Neural cell (in vitro differentiated cells): ENCODE results near the gene GALNT13. TPM values are rescaled to one million over a fixed set of nuclear protein-coding genes. Genes with fewer than 3 reads are reported as not detected.

Source experiments
- H2AFZ ChIP-seq: fragments of 200-600, 300-800 bp; sonication (generic), shearing (Covaris generic); 2 replicates; pipeline ENCODE4 v1.6.0; 2014; ENCODE audit warnings: low read depth, mild to moderate bottlenecking, antibody characterized with exemption, low read length, moderate library complexity
- H3F3A ChIP-seq: fragments of 200-600 bp; shearing (Covaris generic); 2 replicates; pipeline ENCODE4 v1.6.1; 2016; ENCODE audit warnings: mild to moderate bottlenecking, moderate library complexity, mixed read lengths, antibody characterized with exemption, low read length; ENCODE audit not compliant: insufficient read depth, poor library complexity, severe bottlenecking
- H3K27ac ChIP-seq: fragments of 200-600, 300-800 bp; sonication (generic), shearing (Covaris generic); 2 replicates; pipeline ENCODE4 v1.5.1; 2014; ENCODE audit warnings: mild to moderate bottlenecking, low read length, moderate library complexity
- H3K27me3 ChIP-seq: fragments of 300-800, 200-600 bp; sonication (generic), shearing (Covaris generic); 2 replicates; pipeline ENCODE4 v1.6.0; 2014; ENCODE audit warnings: mild to moderate bottlenecking, low read depth, low read length, moderate library complexity; ENCODE audit not compliant: insufficient read depth
- H3K36me3 ChIP-seq: fragments of 300-800, 200-600 bp; sonication (generic), shearing (Covaris generic); 2 replicates; pipeline ENCODE4 v1.5.1; 2014; ENCODE audit warnings: mild to moderate bottlenecking, antibody characterized with exemption, low read length, moderate library complexity; ENCODE audit not compliant: insufficient read depth
- H3K4me2 ChIP-seq: fragments of 300-800, 200-600 bp; sonication (generic), shearing (Covaris generic); 2 replicates; pipeline ENCODE4 v1.6.0; 2014; ENCODE audit warnings: mild to moderate bottlenecking, low read length
- H3K4me3 ChIP-seq: fragments of 300-800, 200-600 bp; sonication (generic), shearing (Covaris generic); 2 replicates; pipeline ENCODE4 v1.5.1; 2014; ENCODE audit warnings: mild to moderate bottlenecking, low read length, moderate library complexity
- H3K79me2 ChIP-seq: fragments of 200-600 bp; shearing (Covaris generic); replicated peaks from 2 replicates; pipeline ENCODE4 v1.6.0; 2014; ENCODE audit warnings: mild to moderate bottlenecking, low read length, moderate library complexity; ENCODE audit not compliant: insufficient read depth
- H3K9ac ChIP-seq: fragments of 300-800, 200-600 bp; sonication (generic), shearing (Covaris generic); 2 replicates; pipeline ENCODE4 v1.6.1; 2016; ENCODE audit warnings: mild to moderate bottlenecking, low read length, mixed read lengths
- H3K9me2 ChIP-seq: fragments of 200-600 bp; shearing (Covaris generic); 2 replicates; pipeline ENCODE4 v1.6.1; 2016; ENCODE audit warnings: mild to moderate bottlenecking, low read length, mixed read lengths; ENCODE audit not compliant: insufficient read depth
- H3K9me3 ChIP-seq: fragments of 200-600, 300-800 bp; sonication (generic), shearing (Covaris generic); 2 replicates; pipeline ENCODE4 v1.6.1; 2016; ENCODE audit warnings: mild to moderate bottlenecking, mixed run types, low read length, moderate library complexity, mixed read lengths
- H4K20me1 ChIP-seq: fragments of 200-600 bp; shearing (Covaris generic); 2 replicates; pipeline ENCODE4 v1.6.1; 2016; ENCODE audit warnings: mild to moderate bottlenecking, mixed run types; ENCODE audit not compliant: insufficient read depth
- CTCF ChIP-seq: fragments of 450-650 bp; IDR thresholded peaks from 2 replicates; pipeline ENCODE4 v1.5.1; 2014; ENCODE audit warnings: antibody characterized with exemption, mild to moderate bottlenecking, moderate library complexity; ENCODE audit not compliant: poor library complexity, severe bottlenecking
- EP300 ChIP-seq: fragments of 450-650 bp; conservative IDR thresholded peaks from 2 replicates; pipeline ENCODE4 v1.6.1; 2014; ENCODE audit warnings: antibody characterized with exemption, mild to moderate bottlenecking, moderate library complexity; ENCODE audit not compliant: poor library complexity, severe bottlenecking
- EZH2 ChIP-seq: fragments of 200-600, 300-800 bp; shearing (Covaris generic), sonication (generic); IDR thresholded peaks from 2 replicates; pipeline ENCODE4 v1.6.1; 2014; ENCODE audit warnings: antibody characterized with exemption, low read length, borderline replicate concordance, mild to moderate bottlenecking; ENCODE audit not compliant: insufficient read depth, poor library complexity, severe bottlenecking
- MXI1 ChIP-seq: fragments of 450-650 bp; conservative IDR thresholded peaks from 2 replicates; pipeline ENCODE4 v1.6.1; 2014; ENCODE audit warnings: antibody characterized with exemption, mild to moderate bottlenecking; ENCODE audit not compliant: poor library complexity, severe bottlenecking
- POLR2AphosphoS5 ChIP-seq: IDR thresholded peaks from 2 replicates; pipeline ENCODE4 v1.6.1; 2012
- RAD21 ChIP-seq: fragments of 450-650 bp; conservative IDR thresholded peaks from 2 replicates; pipeline ENCODE4 v1.6.1; 2014; ENCODE audit warnings: antibody characterized with exemption, mild to moderate bottlenecking, moderate library complexity
- REST ChIP-seq: IDR thresholded peaks from 2 replicates; pipeline ENCODE4 v1.6.1; 2012; ENCODE audit warnings: borderline replicate concordance
- SMC3 ChIP-seq: fragments of 450-650 bp; conservative IDR thresholded peaks from 2 replicates; pipeline ENCODE4 v1.6.1; 2014; ENCODE audit warnings: antibody characterized with exemption, mild to moderate bottlenecking, moderate library complexity; ENCODE audit not compliant: poor library complexity
- TAF1 ChIP-seq: IDR thresholded peaks from 2 replicates; pipeline ENCODE4 v1.6.1; 2012; ENCODE audit warnings: low read depth
- polyA plus RNA-seq: library from polyadenylated mRNA; depleted of rRNA; stranded (reverse); fragments of >200 nt; gene quantifications from 2 replicates; pipeline ENCODE4 v1.2.3, GENCODE V29; 2014

GALNT13 gene
- polyA plus RNA-seq, 1 donor from 2014 or later = 12.4 TPM

GRCh38 chr2:153935511-153935910 lies 63.8 kb downstream of the GALNT13 start:
- Histone ChIP-seq H3K36me3 (no peaks in the 10 kb centered on the region), H3K79me2 (no peaks in the 10 kb centered on the region), H2AFZ (no peak overlapping the region), H3K27me3 (no peaks in the 10 kb centered on the region), H4K20me1 (no peaks in the 10 kb centered on the region), H3K27ac (no peak overlapping the region), H3K9ac (no peak overlapping the region), H3K9me3 (no peaks in the 10 kb centered on the region), H3K4me3 (no peak overlapping the region), H3K4me2 (no peak overlapping the region), H3K9me2 (no peaks in the 10 kb centered on the region), H3F3A (no peaks in the 10 kb centered on the region)
- TF ChIP-seq CTCF (no peak), EZH2 (no peak)

- no peak for TF ChIP-seq POLR2AphosphoS5
- TF ChIP-seq RAD21 = no peak
- TF ChIP-seq MXI1 = no peak
- no peak for TF ChIP-seq SMC3
- no peak for TF ChIP-seq EP300
- no peak for TF ChIP-seq EZH2
- no peak for TF ChIP-seq CTCF
- no peak for TF ChIP-seq TAF1
- TF ChIP-seq REST = no peak
- H3K9me3 ChIP-seq = no peaks in the 10 kb centered on the region
Observed at GRCh38 chr2:153939124-153939796, 67.5 kb downstream of the GALNT13 start.

More at GRCh38 chr2:153939124-153939796, 67.5 kb downstream of the GALNT13 start:
- Histone ChIP-seq H3K9me2 (no peaks in the 10 kb centered on the region), H3K4me2 (no peak overlapping the region), H3K9ac (no peak overlapping the region), H3K27ac (no peak overlapping the region), H3K36me3 (no peaks in the 10 kb centered on the region), H2AFZ (no peak overlapping the region), H3K79me2 (no peaks in the 10 kb centered on the region), H3K4me3 (no peak overlapping the region), H3F3A (no peaks in the 10 kb centered on the region), H3K27me3 (no peaks in the 10 kb centered on the region), H4K20me1 (no peaks in the 10 kb centered on the region)
